Neural cell (in vitro differentiated cells): ENCODE data around the gene EDIL3. TPM values are rescaled to one million over a fixed set of nuclear protein-coding genes. Genes with fewer than 3 reads are reported as not detected.

Experiments
- H2AFZ ChIP-seq: fragments of 200-600, 300-800 bp; sonication (generic), shearing (Covaris generic); 2 replicates; pipeline ENCODE4 v1.6.0; 2014; ENCODE audit warnings: low read depth, mild to moderate bottlenecking, antibody characterized with exemption, low read length, moderate library complexity
- H3F3A ChIP-seq: fragments of 200-600 bp; shearing (Covaris generic); 2 replicates; pipeline ENCODE4 v1.6.1; 2016; ENCODE audit warnings: mild to moderate bottlenecking, moderate library complexity, mixed read lengths, antibody characterized with exemption, low read length; ENCODE audit not compliant: insufficient read depth, poor library complexity, severe bottlenecking
- H3K27ac ChIP-seq: fragments of 200-600, 300-800 bp; sonication (generic), shearing (Covaris generic); 2 replicates; pipeline ENCODE4 v1.5.1; 2014; ENCODE audit warnings: mild to moderate bottlenecking, low read length, moderate library complexity
- H3K27me3 ChIP-seq: fragments of 300-800, 200-600 bp; sonication (generic), shearing (Covaris generic); 2 replicates; pipeline ENCODE4 v1.6.0; 2014; ENCODE audit warnings: mild to moderate bottlenecking, low read depth, low read length, moderate library complexity; ENCODE audit not compliant: insufficient read depth
- H3K36me3 ChIP-seq: fragments of 300-800, 200-600 bp; sonication (generic), shearing (Covaris generic); 2 replicates; pipeline ENCODE4 v1.5.1; 2014; ENCODE audit warnings: mild to moderate bottlenecking, antibody characterized with exemption, low read length, moderate library complexity; ENCODE audit not compliant: insufficient read depth
- H3K4me2 ChIP-seq: fragments of 300-800, 200-600 bp; sonication (generic), shearing (Covaris generic); 2 replicates; pipeline ENCODE4 v1.6.0; 2014; ENCODE audit warnings: mild to moderate bottlenecking, low read length
- H3K4me3 ChIP-seq: fragments of 300-800, 200-600 bp; sonication (generic), shearing (Covaris generic); 2 replicates; pipeline ENCODE4 v1.5.1; 2014; ENCODE audit warnings: mild to moderate bottlenecking, low read length, moderate library complexity
- H3K79me2 ChIP-seq: fragments of 200-600 bp; shearing (Covaris generic); replicated peaks from 2 replicates; pipeline ENCODE4 v1.6.0; 2014; ENCODE audit warnings: mild to moderate bottlenecking, low read length, moderate library complexity; ENCODE audit not compliant: insufficient read depth
- H3K9ac ChIP-seq: fragments of 300-800, 200-600 bp; sonication (generic), shearing (Covaris generic); 2 replicates; pipeline ENCODE4 v1.6.1; 2016; ENCODE audit warnings: mild to moderate bottlenecking, low read length, mixed read lengths
- H3K9me2 ChIP-seq: fragments of 200-600 bp; shearing (Covaris generic); 2 replicates; pipeline ENCODE4 v1.6.1; 2016; ENCODE audit warnings: mild to moderate bottlenecking, low read length, mixed read lengths; ENCODE audit not compliant: insufficient read depth
- H3K9me3 ChIP-seq: fragments of 200-600, 300-800 bp; sonication (generic), shearing (Covaris generic); 2 replicates; pipeline ENCODE4 v1.6.1; 2016; ENCODE audit warnings: mild to moderate bottlenecking, mixed run types, low read length, moderate library complexity, mixed read lengths
- H4K20me1 ChIP-seq: fragments of 200-600 bp; shearing (Covaris generic); 2 replicates; pipeline ENCODE4 v1.6.1; 2016; ENCODE audit warnings: mild to moderate bottlenecking, mixed run types; ENCODE audit not compliant: insufficient read depth
- CTCF ChIP-seq: fragments of 450-650 bp; IDR thresholded peaks from 2 replicates; pipeline ENCODE4 v1.5.1; 2014; ENCODE audit warnings: antibody characterized with exemption, mild to moderate bottlenecking, moderate library complexity; ENCODE audit not compliant: poor library complexity, severe bottlenecking
- EP300 ChIP-seq: fragments of 450-650 bp; conservative IDR thresholded peaks from 2 replicates; pipeline ENCODE4 v1.6.1; 2014; ENCODE audit warnings: antibody characterized with exemption, mild to moderate bottlenecking, moderate library complexity; ENCODE audit not compliant: poor library complexity, severe bottlenecking
- EZH2 ChIP-seq: fragments of 200-600, 300-800 bp; shearing (Covaris generic), sonication (generic); IDR thresholded peaks from 2 replicates; pipeline ENCODE4 v1.6.1; 2014; ENCODE audit warnings: antibody characterized with exemption, low read length, borderline replicate concordance, mild to moderate bottlenecking; ENCODE audit not compliant: insufficient read depth, poor library complexity, severe bottlenecking
- MXI1 ChIP-seq: fragments of 450-650 bp; conservative IDR thresholded peaks from 2 replicates; pipeline ENCODE4 v1.6.1; 2014; ENCODE audit warnings: antibody characterized with exemption, mild to moderate bottlenecking; ENCODE audit not compliant: poor library complexity, severe bottlenecking
- POLR2AphosphoS5 ChIP-seq: IDR thresholded peaks from 2 replicates; pipeline ENCODE4 v1.6.1; 2012
- RAD21 ChIP-seq: fragments of 450-650 bp; conservative IDR thresholded peaks from 2 replicates; pipeline ENCODE4 v1.6.1; 2014; ENCODE audit warnings: antibody characterized with exemption, mild to moderate bottlenecking, moderate library complexity
- REST ChIP-seq: IDR thresholded peaks from 2 replicates; pipeline ENCODE4 v1.6.1; 2012; ENCODE audit warnings: borderline replicate concordance
- SMC3 ChIP-seq: fragments of 450-650 bp; conservative IDR thresholded peaks from 2 replicates; pipeline ENCODE4 v1.6.1; 2014; ENCODE audit warnings: antibody characterized with exemption, mild to moderate bottlenecking, moderate library complexity; ENCODE audit not compliant: poor library complexity
- TAF1 ChIP-seq: IDR thresholded peaks from 2 replicates; pipeline ENCODE4 v1.6.1; 2012; ENCODE audit warnings: low read depth
- polyA plus RNA-seq: library from polyadenylated mRNA; depleted of rRNA; stranded (reverse); fragments of >200 nt; gene quantifications from 2 replicates; pipeline ENCODE4 v1.2.3, GENCODE V29; 2014

Gene EDIL3
- polyA plus RNA-seq, 1 donor from 2014 or later: 6.1 TPM

GRCh38 chr5:84260140-84260539 is 124.5 kb downstream of the EDIL3 start:
- no peaks in the 10 kb centered on the region for H3F3A ChIP-seq
- TF ChIP-seq REST (no peak), EZH2 (no peak), MXI1 (no peak), POLR2AphosphoS5 (no peak), TAF1 (no peak), RAD21 (no peak), SMC3 (no peak), EP300 (no peak), CTCF (no peak)
- no peak overlapping the region for H3K9ac ChIP-seq
- no peaks in the 10 kb centered on the region for H4K20me1 ChIP-seq
- no peaks in the 10 kb centered on the region for H3K27me3 ChIP-seq
- no peaks in the 10 kb centered on the region for H3K36me3 ChIP-seq
- no peaks in the 10 kb centered on the region for H3K79me2 ChIP-seq
- no peak overlapping the region for H2AFZ ChIP-seq
- no peak overlapping the region for H3K27ac ChIP-seq
- no peak overlapping the region for H3K4me3 ChIP-seq
- H3K9me2 ChIP-seq: no peaks in the 10 kb centered on the region
- no peak overlapping the region for H3K4me2 ChIP-seq
- H3K9me3 ChIP-seq: no peaks in the 10 kb centered on the region

DNA sequence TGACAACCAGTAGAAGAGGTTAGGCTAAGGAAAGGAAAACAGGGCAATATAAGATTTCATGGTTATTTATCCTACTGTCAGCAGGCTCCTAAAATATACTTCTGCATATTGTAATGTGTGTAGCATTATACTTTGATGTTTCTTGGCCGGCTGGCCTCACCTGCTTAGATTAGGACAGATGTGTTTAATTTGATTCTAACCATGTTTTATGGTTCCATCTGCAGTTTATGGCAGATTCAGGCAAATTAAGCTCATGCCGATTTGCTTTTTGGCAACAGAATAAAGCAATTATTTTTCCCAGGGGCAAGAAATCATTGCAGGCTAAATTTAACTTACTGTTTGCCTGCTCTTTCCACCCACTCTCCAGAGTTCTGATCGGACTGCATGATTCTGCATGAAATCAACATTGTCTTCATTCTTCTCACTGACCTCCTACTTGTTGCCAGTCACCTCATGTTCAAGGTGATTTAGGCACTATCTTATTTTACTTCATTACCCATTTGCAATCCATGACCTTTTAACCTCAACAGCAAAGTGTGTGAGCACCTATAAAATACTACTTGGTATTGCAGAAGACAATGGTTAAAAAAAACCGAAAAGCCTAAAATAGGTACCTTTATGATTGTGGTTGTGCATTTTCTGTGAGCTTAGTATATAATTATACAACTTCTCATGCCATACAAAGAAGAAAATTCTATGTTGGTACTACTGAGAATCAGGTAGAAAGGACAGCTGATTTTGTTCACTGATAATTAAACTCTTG is 125.2 kb downstream of the EDIL3 start:
- no peaks in the 10 kb centered on the region for H3K79me2 ChIP-seq
- H3K27ac ChIP-seq: no peak overlapping the region
- H2AFZ ChIP-seq: no peak overlapping the region
- H3K9me3 ChIP-seq: no peaks in the 10 kb centered on the region
- H3K4me3 ChIP-seq: no peak overlapping the region
- no peaks in the 10 kb centered on the region for H3K27me3 ChIP-seq
- H3K9me2 ChIP-seq: no peaks in the 10 kb centered on the region
- TF ChIP-seq MXI1 (no peak), EZH2 (no peak), SMC3 (no peak), POLR2AphosphoS5 (no peak), TAF1 (no peak), EP300 (no peak), CTCF (no peak), REST (no peak), RAD21 (no peak)
- H3K4me2 ChIP-seq: no peak overlapping the region
- H3K36me3 ChIP-seq: no peaks in the 10 kb centered on the region
- no peaks in the 10 kb centered on the region for H4K20me1 ChIP-seq
- no peak overlapping the region for H3K9ac ChIP-seq
- H3F3A ChIP-seq: no peaks in the 10 kb centered on the region
